ENCODE measurements around the gene DPP8.
"Not testable (repeated sequence)": the region's sequence is repeated elsewhere in the genome, so short reads cannot be mapped to it uniquely, and the experiment has no call there.

Gene DPP8

GRCh38 chr15:65398486-65398885 is 119.0 kb downstream of the DPP8 start:
- Histone ChIP-seq H3K4me1 (ENCODE audit: control insufficient read depth, insufficient read depth, low read length) (peaks cover 13% of the 10 kb centered on the region), H3K27me3 (ENCODE audit: control insufficient read depth, insufficient read depth, low read length, poor library complexity, severe bottlenecking) (peaks cover 17% of the 10 kb centered on the region)
- H3K9me3 ChIP-seq (ENCODE audit: control insufficient read depth, low read length); H3K4me3 ChIP-seq (ENCODE audit: insufficient read depth, low read depth, low read length); H3K27ac ChIP-seq (ENCODE audit: insufficient read depth, low read depth, low read length, poor library complexity, severe bottlenecking); H3K36me3 ChIP-seq (ENCODE audit: control insufficient read depth, insufficient read depth, low read length): not testable (repeated sequence)
- 93 to 97% methylated on average over 16 of the region's 16 CpGs for WGBS, 2 experiments

- H3K9me3 ChIP-seq (ENCODE audit: control insufficient read depth, low read length), result no peaks in the 10 kb centered on the region
- WGBS, 2 experiments, result 86 to 87% methylated on average over 10 of the region's 10 CpGs
Observed at GRCh38 chr15:65396965-65397317, 120.5 kb downstream of the DPP8 start.

GRCh38 chr15:65396283-65396964 is 121.1 kb downstream of the DPP8 start:
- Histone ChIP-seq H3K27ac (ENCODE audit: insufficient read depth, low read depth, low read length, poor library complexity, severe bottlenecking) (no peak overlapping the region), H3K4me1 (ENCODE audit: control insufficient read depth, insufficient read depth, low read length) (peaks cover 6% of the 10 kb centered on the region), H3K27me3 (ENCODE audit: control insufficient read depth, insufficient read depth, low read length, poor library complexity, severe bottlenecking) (peaks cover 17% of the 10 kb centered on the region), H3K4me3 (ENCODE audit: insufficient read depth, low read depth, low read length) (no peak overlapping the region), H3K9me3 (ENCODE audit: control insufficient read depth, low read length) (no peaks in the 10 kb centered on the region), H3K36me3 (ENCODE audit: control insufficient read depth, insufficient read depth, low read length) (peaks cover 10% of the 10 kb centered on the region)
- WGBS, 2 experiments, result 81 to 86% methylated on average over 34 of the region's 34 CpGs

More at GRCh38 chr15:65396965-65397317, 120.5 kb downstream of the DPP8 start:
- H3K27ac ChIP-seq (ENCODE audit: insufficient read depth, low read depth, low read length, poor library complexity, severe bottlenecking), result no peak overlapping the region
- peaks cover 10% of the 10 kb centered on the region for H3K4me1 ChIP-seq (ENCODE audit: control insufficient read depth, insufficient read depth, low read length)
- H3K4me3 ChIP-seq (ENCODE audit: insufficient read depth, low read depth, low read length), result no peak overlapping the region
- peaks cover 17% of the 10 kb centered on the region for H3K27me3 ChIP-seq (ENCODE audit: control insufficient read depth, insufficient read depth, low read length, poor library complexity, severe bottlenecking)
- H3K36me3 ChIP-seq (ENCODE audit: control insufficient read depth, insufficient read depth, low read length), result peaks cover 10% of the 10 kb centered on the region

- 81% methylated on average over 72 of the region's 72 CpGs for WGBS, 2 experiments
- Histone ChIP-seq H3K27me3 (ENCODE audit: control insufficient read depth, insufficient read depth, low read length, poor library complexity, severe bottlenecking) (peaks cover 17% of the 10 kb centered on the region), H3K4me3 (ENCODE audit: insufficient read depth, low read depth, low read length) (no peak overlapping the region), H3K36me3 (ENCODE audit: control insufficient read depth, insufficient read depth, low read length) (peaks cover 10% of the 10 kb centered on the region), H3K9me3 (ENCODE audit: control insufficient read depth, low read length) (no peaks in the 10 kb centered on the region), H3K27ac (ENCODE audit: insufficient read depth, low read depth, low read length, poor library complexity, severe bottlenecking) (no peak overlapping the region), H3K4me1 (ENCODE audit: control insufficient read depth, insufficient read depth, low read length) (no peaks in the 10 kb centered on the region)
Observed at GRCh38 chr15:65395567-65396202, 121.8 kb downstream of the DPP8 start.

GRCh38 chr15:65394936-65395335 is 122.6 kb downstream of the DPP8 start:
- no peak overlapping the region for H3K4me3 ChIP-seq (ENCODE audit: insufficient read depth, low read depth, low read length)
- no peaks in the 10 kb centered on the region for H3K4me1 ChIP-seq (ENCODE audit: control insufficient read depth, insufficient read depth, low read length)
- H3K36me3 ChIP-seq (ENCODE audit: control insufficient read depth, insufficient read depth, low read length), result peaks cover 10% of the 10 kb centered on the region
- WGBS, 2 experiments, result 97 to 98% methylated on average over 9 of the region's 9 CpGs
- H3K27ac ChIP-seq (ENCODE audit: insufficient read depth, low read depth, low read length, poor library complexity, severe bottlenecking), result no peak overlapping the region
- no peaks in the 10 kb centered on the region for H3K9me3 ChIP-seq (ENCODE audit: control insufficient read depth, low read length)
- H3K27me3 ChIP-seq (ENCODE audit: control insufficient read depth, insufficient read depth, low read length, poor library complexity, severe bottlenecking), result peaks cover 17% of the 10 kb centered on the region

GRCh38 chr15:65394280-65394789 is 123.2 kb downstream of the DPP8 start:
- no peaks in the 10 kb centered on the region for H3K9me3 ChIP-seq (ENCODE audit: control insufficient read depth, low read length)
- H3K27ac ChIP-seq (ENCODE audit: insufficient read depth, low read depth, low read length, poor library complexity, severe bottlenecking), result no peak overlapping the region
- no peak overlapping the region for H3K4me3 ChIP-seq (ENCODE audit: insufficient read depth, low read depth, low read length)
- H3K27me3 ChIP-seq (ENCODE audit: control insufficient read depth, insufficient read depth, low read length, poor library complexity, severe bottlenecking), result peaks cover 17% of the 10 kb centered on the region
- WGBS, 2 experiments, result 96 to 97% methylated on average over 11 of the region's 11 CpGs
- peaks cover 10% of the 10 kb centered on the region for H3K36me3 ChIP-seq (ENCODE audit: control insufficient read depth, insufficient read depth, low read length)
- H3K4me1 ChIP-seq (ENCODE audit: control insufficient read depth, insufficient read depth, low read length), result no peaks in the 10 kb centered on the region

- H3K9me3 ChIP-seq (ENCODE audit: control insufficient read depth, low read length), result no peaks in the 10 kb centered on the region
- peaks cover 17% of the 10 kb centered on the region for H3K27me3 ChIP-seq (ENCODE audit: control insufficient read depth, insufficient read depth, low read length, poor library complexity, severe bottlenecking)
- H3K36me3 ChIP-seq (ENCODE audit: control insufficient read depth, insufficient read depth, low read length), result peaks cover 14% of the 10 kb centered on the region
- H3K4me3 ChIP-seq (ENCODE audit: insufficient read depth, low read depth, low read length), result no peak overlapping the region
- H3K4me1 ChIP-seq (ENCODE audit: control insufficient read depth, insufficient read depth, low read length), result no peaks in the 10 kb centered on the region
- WGBS, 2 experiments, result 95 to 96% methylated on average over 8 of the region's 8 CpGs
- H3K27ac ChIP-seq (ENCODE audit: insufficient read depth, low read depth, low read length, poor library complexity, severe bottlenecking), result no peak overlapping the region
Observed at GRCh38 chr15:65393557-65393956, 123.9 kb downstream of the DPP8 start.

- Histone ChIP-seq H3K27me3 (ENCODE audit: control insufficient read depth, insufficient read depth, low read length, poor library complexity, severe bottlenecking) (peaks cover 17% of the 10 kb centered on the region), H3K36me3 (ENCODE audit: control insufficient read depth, insufficient read depth, low read length) (peaks cover 14% of the 10 kb centered on the region), H3K27ac (ENCODE audit: insufficient read depth, low read depth, low read length, poor library complexity, severe bottlenecking) (no peak overlapping the region), H3K4me1 (ENCODE audit: control insufficient read depth, insufficient read depth, low read length) (no peaks in the 10 kb centered on the region), H3K4me3 (ENCODE audit: insufficient read depth, low read depth, low read length) (no peak overlapping the region), H3K9me3 (ENCODE audit: control insufficient read depth, low read length) (no peaks in the 10 kb centered on the region)
- 93 to 95% methylated on average over 13 of the region's 13 CpGs for WGBS, 2 experiments
Observed at GRCh38 chr15:65393091-65393490, 124.4 kb downstream of the DPP8 start.

Measured in ectodermal cell (in vitro differentiated cells).